COLO668 (cell line): ENCODE data around the gene LDHB.
"Not testable (repeated sequence)": the region's sequence is repeated elsewhere in the genome, so short reads cannot be mapped to it uniquely, and the experiment has no call there.

Experiments
- DNase-seq: peaks from one replicate; lab custom pipeline; 2025; ENCODE audit not compliant: unreplicated experiment; lab: John Stamatoyannopoulos, UW

Gene LDHB

DNA sequence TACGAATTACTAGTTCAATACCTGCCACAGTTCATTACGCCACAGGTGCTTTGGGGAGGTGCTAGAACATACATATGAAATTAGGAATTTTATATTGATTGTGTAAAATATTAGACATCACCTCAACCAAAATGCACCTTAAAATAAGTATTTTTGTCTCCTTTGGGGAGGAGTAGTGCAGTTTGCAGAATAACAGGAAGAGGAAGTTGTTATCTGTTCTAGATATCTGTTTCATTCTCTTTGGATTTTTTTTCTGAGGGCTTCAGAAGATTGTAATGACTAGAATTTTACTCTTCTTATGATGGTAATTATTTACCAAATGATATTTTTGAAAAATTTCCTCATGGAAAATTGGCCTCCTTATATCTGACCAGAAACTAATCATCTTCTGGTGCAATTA lies 43.1 kb downstream of the LDHB start:
- DNase-seq = no peak

DNA sequence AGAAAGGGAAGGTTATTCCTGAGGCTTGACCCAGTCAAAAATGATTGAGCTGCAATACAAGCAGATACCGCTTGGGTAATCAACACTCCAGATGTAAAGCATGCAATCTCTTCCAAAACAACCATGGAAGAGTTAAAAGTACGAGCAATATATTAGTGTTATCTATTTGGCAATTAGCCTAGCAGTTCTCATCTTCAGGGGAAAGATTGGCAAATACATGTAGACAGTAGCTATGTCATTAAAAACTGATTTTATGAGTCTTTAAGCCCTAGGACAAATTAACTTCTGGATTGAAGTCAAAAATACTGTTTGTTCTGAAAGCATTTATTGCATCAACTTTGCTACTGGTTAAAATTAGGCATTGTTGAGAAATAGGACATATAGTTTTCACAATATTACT lies 43.7 kb downstream of the LDHB start:
- no peak for DNase-seq

DNA sequence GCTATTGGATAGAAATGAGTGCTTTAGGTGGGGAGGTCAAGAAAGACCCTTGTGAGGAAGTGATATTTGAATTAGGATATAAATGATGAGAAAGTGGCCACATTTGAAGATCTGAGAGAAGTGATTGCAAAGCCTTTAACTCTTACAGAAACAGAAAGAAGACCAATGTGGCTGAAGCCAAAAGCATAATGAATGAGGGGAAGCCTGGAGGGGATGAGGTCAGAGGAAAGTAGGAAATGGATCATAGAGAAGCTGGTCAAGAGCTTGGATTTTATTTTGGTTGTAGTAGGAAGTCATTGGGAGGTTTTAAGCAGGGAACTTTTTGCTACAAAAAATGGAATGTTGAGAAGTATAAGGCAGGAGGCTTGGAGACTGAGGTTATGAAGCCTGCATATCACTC lies 49.4 kb downstream of the LDHB start:
- DNase-seq = no peak

DNA sequence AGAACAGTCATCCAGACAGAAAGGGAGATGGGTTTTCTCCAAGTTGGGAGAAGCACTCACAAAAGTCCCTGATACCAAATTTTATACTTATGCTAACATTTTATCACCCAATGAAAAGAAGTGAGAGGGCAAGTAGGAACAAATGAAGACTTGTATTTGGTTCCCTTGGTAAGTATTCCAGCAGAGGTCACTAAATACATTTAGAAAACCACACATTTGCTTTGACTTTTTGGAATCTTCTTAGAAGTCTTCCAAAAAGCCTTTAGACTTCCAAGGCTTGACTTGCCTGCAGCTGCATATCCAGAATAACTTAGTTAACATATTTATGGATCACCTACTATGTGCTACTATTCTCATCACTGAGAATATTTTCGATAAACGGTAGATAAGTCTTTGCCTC lies 49.9 kb downstream of the LDHB start:
- DNase-seq = no peak

DNA sequence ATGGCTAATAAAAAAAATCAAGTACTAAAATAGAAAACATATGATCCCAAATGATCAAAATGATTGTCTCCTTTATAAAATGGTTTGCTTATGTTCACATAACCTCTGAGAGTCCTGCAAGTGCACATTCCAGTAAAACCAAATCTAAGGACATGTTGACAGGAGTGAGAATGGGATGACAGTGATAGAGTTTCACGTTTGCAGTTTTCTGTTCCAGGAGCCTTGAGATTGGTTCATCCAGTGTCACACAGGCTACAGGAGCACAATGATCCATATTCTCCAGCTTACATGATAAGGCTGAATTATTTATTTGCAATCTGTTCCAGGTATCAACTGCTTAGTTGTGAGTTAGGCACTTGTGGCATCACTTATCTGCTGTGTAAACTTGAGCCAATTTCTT lies 51.5 kb downstream of the LDHB start:
- DNase-seq = no peak

DNA sequence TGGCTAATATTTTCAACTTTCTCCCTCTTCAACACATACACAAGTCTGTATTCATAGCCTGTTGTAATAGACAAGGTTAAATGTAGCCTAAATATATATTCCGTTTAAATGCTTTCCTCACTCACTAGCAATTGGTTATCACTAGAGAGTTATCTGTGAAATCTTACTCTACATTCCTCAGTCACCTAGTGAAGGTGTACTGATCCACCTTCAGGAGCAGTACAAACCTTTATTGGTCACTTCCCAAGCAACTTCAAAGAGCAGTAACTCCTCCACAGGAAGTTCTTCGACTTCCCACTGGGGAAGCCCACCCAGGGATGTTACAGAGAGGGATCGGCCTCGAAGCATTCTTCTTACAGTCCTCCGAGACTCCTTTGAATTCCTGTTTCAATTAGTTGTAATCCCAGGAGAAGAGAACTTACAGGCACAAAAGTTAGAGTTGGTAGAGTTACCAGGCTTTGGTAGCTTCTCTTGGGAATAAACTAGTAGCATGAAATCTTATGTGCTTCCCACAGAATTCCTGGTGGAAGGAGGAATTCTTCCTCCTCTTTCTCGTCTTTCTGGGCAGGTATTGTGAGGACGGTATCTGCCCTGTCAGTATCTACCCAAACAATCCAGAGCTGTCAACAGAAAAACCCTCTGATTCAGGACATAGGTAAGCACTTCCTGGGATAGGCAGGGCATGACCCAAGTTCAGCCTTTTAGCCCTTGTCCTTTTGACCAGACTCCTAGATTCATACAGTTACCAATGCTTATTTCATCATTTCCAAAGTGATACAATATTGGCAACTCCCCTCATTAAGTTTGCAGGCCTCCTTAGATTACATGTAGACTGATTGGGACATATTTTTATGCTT lies 53.2 kb downstream of the LDHB start, which contains the start of gene GYS2:
TSS of gene GYS2 (minus strand) at position 603 of the 857 bp plus-strand sequence. CDS start at position 348, 255 bp downstream.
- DNase-seq = no peak

DNA sequence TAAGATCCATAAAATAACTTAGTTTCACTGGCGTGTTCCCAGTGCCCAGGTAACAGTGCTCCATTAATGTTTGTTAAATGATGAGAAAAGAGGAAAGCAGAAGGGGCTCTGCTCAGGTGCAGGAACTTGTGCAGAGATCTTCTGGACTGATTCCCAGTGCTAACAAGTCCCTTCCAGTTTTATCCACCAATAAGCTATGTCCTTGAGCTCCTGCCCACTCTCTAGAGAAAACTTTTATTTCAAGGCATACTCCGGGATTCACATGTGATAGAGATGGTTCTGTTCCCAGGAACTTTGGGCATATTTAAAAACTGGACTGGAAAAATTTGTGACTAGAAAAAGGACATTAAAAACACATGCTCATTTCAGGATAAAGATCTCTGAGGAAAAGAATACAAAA lies 54.9 kb downstream of the LDHB start:
- no peak for DNase-seq

DNA sequence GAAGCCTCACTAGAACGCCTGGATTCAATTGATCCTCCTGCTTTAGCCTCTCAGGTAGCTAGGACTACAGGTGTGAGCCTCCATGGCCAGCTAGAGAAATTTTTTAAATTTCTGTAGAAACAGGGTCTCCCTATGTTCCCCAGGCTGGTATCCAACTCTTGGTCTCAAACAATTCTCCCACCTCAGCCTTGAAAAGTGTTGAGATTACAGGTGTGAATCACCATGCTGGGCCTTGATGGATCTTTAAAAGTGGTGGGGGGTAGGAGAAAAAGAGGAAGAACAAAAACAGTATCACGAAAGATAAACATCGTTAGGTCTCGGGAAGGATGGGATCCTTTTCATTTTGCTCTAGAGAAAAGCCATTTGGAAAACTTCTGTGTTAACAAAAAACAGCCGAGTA lies 57.4 kb downstream of the LDHB start:
- DNase-seq = no peak

DNA sequence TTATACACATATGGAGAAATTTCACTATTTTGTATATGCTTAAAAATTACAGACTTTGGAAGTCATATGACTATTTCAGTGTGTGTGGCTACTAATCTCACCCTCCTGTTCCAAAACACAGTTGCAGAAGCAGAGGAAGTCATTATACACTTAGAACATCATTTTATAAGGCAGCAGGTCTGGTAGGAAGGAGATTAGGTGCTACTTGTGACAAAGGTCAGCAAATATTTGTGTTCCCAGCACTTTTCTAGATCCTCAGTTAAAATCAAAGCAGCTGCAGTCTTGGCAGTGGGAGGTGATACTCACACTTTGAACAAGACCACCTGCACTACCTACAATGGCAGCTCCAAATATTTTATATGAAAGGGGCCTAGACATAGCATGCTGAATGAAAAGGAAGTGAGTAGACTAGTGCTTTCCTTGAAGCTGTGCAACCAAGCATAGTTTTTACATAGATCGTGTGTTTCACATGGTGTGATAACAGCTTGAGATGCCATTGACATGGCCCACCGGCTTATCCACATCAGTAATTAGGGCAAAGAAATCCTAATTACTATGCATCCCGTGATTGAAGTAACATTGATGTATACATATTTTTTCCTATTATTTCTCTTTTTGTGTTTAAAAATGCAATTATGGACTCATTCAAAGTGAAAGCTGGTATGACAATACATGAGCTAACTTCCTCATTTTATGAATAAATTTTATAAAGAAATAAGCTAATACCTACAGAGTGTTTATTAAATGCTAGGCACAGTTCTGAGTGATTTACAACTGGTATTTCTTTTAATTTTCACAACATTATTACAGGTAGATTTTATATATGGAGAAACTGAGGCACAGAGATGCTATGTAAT lies 58.3 kb downstream of the LDHB start:
- DNase-seq = no peak

GRCh38 chr12:21598651-21599050 lies 59.0 kb downstream of the LDHB start:
- DNase-seq = no peak

DNA sequence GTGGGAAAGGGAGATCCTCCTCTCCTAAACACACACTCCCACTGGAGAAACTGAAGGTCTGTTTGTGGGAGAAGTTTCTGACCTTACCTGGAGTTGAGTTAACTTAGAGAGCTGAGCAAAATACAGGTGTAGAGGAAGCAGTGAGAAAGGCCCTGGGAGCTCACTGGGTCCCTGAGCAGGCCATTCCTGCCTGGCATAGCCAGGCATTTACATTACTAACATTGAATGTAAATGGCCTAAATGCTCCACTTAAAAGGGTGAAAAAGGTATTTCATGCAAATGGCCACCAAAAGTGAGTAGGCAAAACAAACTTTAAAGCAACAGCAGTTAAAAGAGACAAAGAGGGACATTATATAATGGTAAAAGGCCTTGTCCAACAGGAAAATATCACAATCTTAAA lies 62.3 kb downstream of the LDHB start:
- DNase-seq = not testable (repeated sequence)

- no peak for DNase-seq
These were observed 72.2 kb downstream of the LDHB start for GRCh38 chr12:21585485-21585884.
